ENCODE data around the gene GIMAP7. TPM values are rescaled to one million over a fixed set of nuclear protein-coding genes. Genes with fewer than 3 reads are reported as not detected.

The GIMAP7 gene
- total RNA-seq, 2 experiments from 2014 or later = 21.2 to 29.7 TPM

Other genes with a start within 250 kb of the GIMAP7 start
- gene LRRC61, start 191.5 kb upstream of the GIMAP7 start, total RNA-seq = 10 to 100 TPM in 1 of 2 experiments, 1 to 10 TPM in 1; 8.4 to 10.8 TPM
- 1 to 10 TPM; 4.0 to 4.5 TPM for gene ACTR3C, start 191.3 kb upstream of the GIMAP7 start, total RNA-seq
- gene RARRES2, start 173.2 kb upstream of the GIMAP7 start, total RNA-seq = not detected
- gene REPIN1, start 146.1 kb upstream of the GIMAP7 start, total RNA-seq = 10 to 100 TPM; 54.0 to 54.1 TPM
- under 1 TPM; 0.33 to 0.58 TPM for gene ZNF775, start 135.5 kb upstream of the GIMAP7 start, total RNA-seq
- gene GIMAP8, start 64.2 kb upstream of the GIMAP7 start, total RNA-seq = 1 to 10 TPM; 2.0 to 2.5 TPM
- 10 to 100 TPM; 11.8 to 13.8 TPM for gene GIMAP4, start 52.5 kb downstream of the GIMAP7 start, total RNA-seq
- gene GIMAP6, start 117.5 kb downstream of the GIMAP7 start, total RNA-seq = 10 to 100 TPM; 10.5 to 10.8 TPM
- 10 to 100 TPM; 58.4 to 58.8 TPM for gene GIMAP2, start 170.8 kb downstream of the GIMAP7 start, total RNA-seq
- gene GIMAP1, start 201.7 kb downstream of the GIMAP7 start, total RNA-seq = 1 to 10 TPM; 6.1 to 6.2 TPM
- gene GIMAP5, start 222.5 kb downstream of the GIMAP7 start, total RNA-seq = 10 to 100 TPM; 23.5 to 24.1 TPM